IMR-90 (cell line): Measurements from ENCODE around the gene PCA3. TPM values are rescaled to one million over a fixed set of nuclear protein-coding genes. Genes with fewer than 3 reads are reported as not detected.

ENCODE experiments used
- ATAC-seq: fragments of 200-7000 bp; cut with Tn5 transposase; 2 replicates; pipeline ENCODE4 v1.9.1; 2020; ENCODE audit warnings: low read depth, mild to moderate bottlenecking, moderate library complexity
- BruUV-seq: library from RNA; stranded (reverse); fragments of 400-500 nt; replicated peaks from 2 replicates; lab custom pipeline; 2021; lab: Mats Ljungman, UMichigan
- CTCF ChIA-PET: fragments of 300-600 bp; formaldehyde crosslinking; extraction: SDS; loops from one replicate; lab custom pipeline; 2021; ENCODE audit warnings: antibody characterized with exemption; lab: Yijun Ruan, JAX
- POLR2A ChIA-PET: fragments of 300-600 bp; sonication (Branson Sonifier 250); formaldehyde crosslinking; loops from one replicate; lab custom pipeline; 2022; ENCODE audit warnings: antibody characterized with exemption; ENCODE audit not compliant: unreplicated experiment; lab: Charles Lee
- DNase-seq: peaks from one replicate; pipeline ENCODE4 v3.0.0; 2013
- H2AFZ ChIP-seq: replicated peaks from 2 replicates; pipeline ENCODE3; 2013; ENCODE audit warnings: low read length, mild to moderate bottlenecking; ENCODE audit not compliant: poor library complexity
- H2AK5ac ChIP-seq: 2 replicates; pipeline ENCODE4 v1.6.1; 2013; ENCODE audit warnings: low read depth, low read length, inconsistent platforms
- H2AK9ac ChIP-seq: replicated peaks from 2 replicates; pipeline ENCODE3; 2013; ENCODE audit warnings: mild to moderate bottlenecking, low read depth, low read length, moderate library complexity; ENCODE audit not compliant: poor library complexity
- H2BK120ac ChIP-seq: 2 replicates; pipeline ENCODE4 v1.6.1; 2013; ENCODE audit warnings: low read depth, low read length, inconsistent platforms
- H2BK15ac ChIP-seq: 3 replicates; pipeline ENCODE4 v1.6.1; 2013; ENCODE audit warnings: low read depth, low read length, inconsistent platforms
- H2BK20ac ChIP-seq: 2 replicates; pipeline ENCODE4 v1.6.1; 2013; ENCODE audit warnings: low read depth, mild to moderate bottlenecking, inconsistent platforms, low read length, moderate library complexity
- H2BK5ac ChIP-seq: 2 replicates; pipeline ENCODE4 v1.6.1; 2013; ENCODE audit warnings: mild to moderate bottlenecking, low read depth, low read length, inconsistent platforms; ENCODE audit not compliant: poor library complexity, severe bottlenecking
- H3K14ac ChIP-seq: replicated peaks from 2 replicates; pipeline ENCODE4 v1.6.1; 2013; ENCODE audit warnings: low read depth, low read length, inconsistent platforms
- H3K18ac ChIP-seq: 2 replicates; pipeline ENCODE4 v1.6.1; 2013; ENCODE audit warnings: low read depth, low read length, control low read depth
- H3K23ac ChIP-seq: 2 replicates; pipeline ENCODE4 v1.6.1; 2013; ENCODE audit warnings: low read depth, low read length, inconsistent platforms
- H3K27ac ChIP-seq: 2 replicates; pipeline ENCODE4 v1.5.1; 2013; ENCODE audit warnings: mild to moderate bottlenecking, control low read depth, low read length; ENCODE audit not compliant: insufficient read depth
- H3K27me3 ChIP-seq: 2 replicates; pipeline ENCODE4 v1.6.1; 2013; ENCODE audit warnings: low read length; ENCODE audit not compliant: control insufficient read depth, insufficient read depth
- H3K36me3 ChIP-seq: 2 replicates; pipeline ENCODE4 v1.6.1; 2013; ENCODE audit warnings: low read length, mixed read lengths; ENCODE audit not compliant: control insufficient read depth, insufficient read depth
- H3K4ac ChIP-seq: 2 replicates; pipeline ENCODE4 v1.6.1; 2013; ENCODE audit warnings: low read depth, low read length, inconsistent platforms
- H3K4me1 ChIP-seq: 2 replicates; pipeline ENCODE4 v1.6.1; 2013; ENCODE audit warnings: low read length, mixed read lengths; ENCODE audit not compliant: control insufficient read depth, insufficient read depth
- H3K4me2 ChIP-seq: 2 replicates; pipeline ENCODE4 v1.6.1; 2013; ENCODE audit warnings: low read depth, mild to moderate bottlenecking, control low read depth, low read length, moderate library complexity
- H3K4me3 ChIP-seq: 2 replicates; pipeline ENCODE4 v1.5.1; 2013; ENCODE audit warnings: low read depth, mild to moderate bottlenecking, control low read depth, low read length, moderate library complexity; ENCODE audit not compliant: insufficient read depth
- H3K56ac ChIP-seq: 2 replicates; pipeline ENCODE4 v1.6.1; 2013; ENCODE audit warnings: low read length, inconsistent platforms; ENCODE audit not compliant: insufficient read depth; ENCODE audit errors: extremely low read depth
- H3K79me1 ChIP-seq, 2 experiments: 2 replicates each; pipeline ENCODE4 v1.6.1; 2013; ENCODE audit warnings: low read length in 2 of 2, inconsistent platforms in 1 of 2, low read depth in 1 of 2
- H3K9ac ChIP-seq: 2 replicates; pipeline ENCODE4 v1.6.1; 2013; ENCODE audit warnings: low read depth, low read length, control low read depth
- H3K9me1 ChIP-seq: 2 replicates; pipeline ENCODE4 v1.6.1; 2013; ENCODE audit warnings: low read length, inconsistent platforms; ENCODE audit not compliant: insufficient read depth
- H3K9me3 ChIP-seq: 2 replicates; pipeline ENCODE4 v1.6.1; 2013; ENCODE audit warnings: low read length; ENCODE audit not compliant: control insufficient read depth, insufficient read depth
- H4K20me1 ChIP-seq: 2 replicates; pipeline ENCODE4 v1.6.1; 2013; ENCODE audit warnings: low read length, inconsistent platforms; ENCODE audit not compliant: insufficient read depth
- H4K5ac ChIP-seq: 2 replicates; pipeline ENCODE4 v1.6.1; 2013; ENCODE audit warnings: mild to moderate bottlenecking, low read depth, low read length, control low read depth
- H4K8ac ChIP-seq, 2 experiments: 2 replicates each; pipeline ENCODE4 v1.6.1; 2013; ENCODE audit warnings: low read depth in 2 of 2, low read length in 2 of 2, control low read depth in 1 of 2, inconsistent platforms in 1 of 2
- H4K91ac ChIP-seq: 2 replicates; pipeline ENCODE4 v1.6.1; 2013; ENCODE audit warnings: low read depth, low read length, inconsistent platforms; ENCODE audit not compliant: insufficient read depth
- BHLHE40 ChIP-seq: fragments of 150-350 bp; IDR thresholded peaks from 2 replicates; pipeline ENCODE4 v1.6.1; 2016; ENCODE audit warnings: mild to moderate bottlenecking, low read depth, low read length
- CEBPB ChIP-seq: IDR thresholded peaks from 2 replicates; pipeline ENCODE4 v1.6.1; 2012; ENCODE audit warnings: low read depth, low read length, improper control_type of control experiment
- CHD1 ChIP-seq: IDR thresholded peaks from 2 replicates; pipeline ENCODE4 v1.6.1; 2012; ENCODE audit warnings: low read depth, low read length, improper control_type of control experiment
- FOS ChIP-seq: fragments of 150-350 bp; IDR thresholded peaks from 2 replicates; pipeline ENCODE4 v1.6.1; 2016; ENCODE audit warnings: low read depth, low read length
- MAFK ChIP-seq: IDR thresholded peaks from 2 replicates; pipeline ENCODE4 v1.6.1; 2012; ENCODE audit warnings: low read depth, low read length, improper control_type of control experiment
- MAZ ChIP-seq: IDR thresholded peaks from 2 replicates; pipeline ENCODE4 v1.6.1; 2012; ENCODE audit warnings: low read depth, mild to moderate bottlenecking, low read length, improper control_type of control experiment, moderate library complexity, borderline replicate concordance
- MXI1 ChIP-seq: IDR thresholded peaks from 2 replicates; pipeline ENCODE4 v1.6.1; 2012; ENCODE audit warnings: low read depth, mild to moderate bottlenecking, low read length, moderate library complexity, borderline replicate concordance
- NFE2L2 ChIP-seq: fragments of 150-350 bp; IDR thresholded peaks from 2 replicates; pipeline ENCODE4 v1.6.1; 2016; ENCODE audit warnings: low read depth, mild to moderate bottlenecking, low read length
- POLR2A ChIP-seq: IDR thresholded peaks from 2 replicates; pipeline ENCODE4 v1.6.1; 2012; ENCODE audit warnings: mild to moderate bottlenecking, low read depth, low read length
- RAD21 ChIP-seq: IDR thresholded peaks from 2 replicates; pipeline ENCODE4 v1.6.1; 2012; ENCODE audit warnings: low read length, improper control_type of control experiment
- RCOR1 ChIP-seq: IDR thresholded peaks from 2 replicates; pipeline ENCODE4 v1.6.1; 2012; ENCODE audit warnings: mild to moderate bottlenecking, low read length, improper control_type of control experiment; ENCODE audit not compliant: insufficient replicate concordance
- RFX5 ChIP-seq: IDR thresholded peaks from 2 replicates; pipeline ENCODE4 v1.8.0; 2012; ENCODE audit warnings: low read depth, mild to moderate bottlenecking, low read length, moderate library complexity
- SMC3 ChIP-seq: fragments of 150-350 bp; IDR thresholded peaks from 2 replicates; pipeline ENCODE4 v1.6.1; 2016; ENCODE audit warnings: low read depth, mild to moderate bottlenecking, antibody characterized with exemption, low read length, moderate library complexity
- WGBS, 2 experiments: methylation state at CpG; one replicate each; pipeline versions ENCODE4 v1.1.5 to v1.1.7; 2013; ENCODE audit warnings: missing lambda C conversion rate in 2 of 2; ENCODE audit not compliant: insufficient read length in 1 of 2; ENCODE audit errors: extremely low coverage in 2 of 2; 5-methylcytosine and 5-hydroxymethylcytosine counted together
- dilution Hi-C: fragments of 300-500 bp; cut with HindIII; formaldehyde crosslinking; loops from one replicate; pipeline ENCODE4 v1.14.3; 2018; ENCODE audit warnings: low sequenced_read_pairs; ENCODE audit not compliant: unreplicated experiment
- in situ Hi-C: fragments of 300-500 bp; cut with MboI; formaldehyde crosslinking; loops from 3 replicates; pipeline ENCODE4 v1.14.3; 2019; ENCODE audit warnings: low sequenced_read_pairs, inconsistent platforms, mixed read lengths
- intact Hi-C: fragments of 100-400 bp; cut with micrococcal nuclease; formaldehyde crosslinking; loops from 2 replicates; pipeline ENCODE4 v1.10.0; 2022
- polyA plus RNA-seq, 3 experiments: library from polyadenylated mRNA; depleted of rRNA; stranded (reverse); fragments of >200 nt; gene quantifications; 2 replicates each; pipeline ENCODE4 v1.2.3, GENCODE V29; 2012; ENCODE audit warnings: low replicate concordance in 1 of 3
- total RNA-seq: library from RNA; depleted of rRNA; stranded (reverse); fragments of >200 nt; gene quantifications from 2 replicates; pipeline ENCODE4 v1.2.3, GENCODE V29; 2012
- TF ChIP-seq, protein P1 (sequence below): fragments of 150-350 bp; IDR thresholded peaks from 2 replicates; pipeline ENCODE4 v1.6.1; 2017; ENCODE audit warnings: mild to moderate bottlenecking, antibody characterized with exemption, low read length, low read depth
- TF ChIP-seq, protein P2 (sequence below): conservative IDR thresholded peaks from 2 replicates; pipeline ENCODE4 v1.5.1; 2012; ENCODE audit warnings: mild to moderate bottlenecking, low read depth, low read length, improper control_type of control experiment

Gene PCA3
- total and polyA plus RNA-seq, 2 of the 4 experiments (the other 2 are of a cell fraction), result not detected

- CTCF ChIA-PET, result no interaction called here
- no TSS peak for BruUV-seq
Measured at GRCh38 chr9:76720245-76720644, 44.0 kb upstream of the PCA3 start.

More at GRCh38 chr9:76720245-76720644, 44.0 kb upstream of the PCA3 start:
- dilution Hi-C loops, result no loop called here
- no CpG with 5 or more reads among the region's 3 CpGs for WGBS, 2 experiments
- Histone ChIP-seq H4K91ac (no peak overlapping the region), H4K5ac (no peak overlapping the region), H4K20me1 (no peaks in the 10 kb centered on the region), H3K79me1 (no peaks in the 10 kb centered on the region), H3K9ac (no peak overlapping the region), H3K23ac (no peak overlapping the region), H3K27ac (no peak overlapping the region), H3K18ac (no peak overlapping the region), H2AK9ac (no peak overlapping the region), H3K27me3 (no peaks in the 10 kb centered on the region; the same call in 1 of the 2 replicates), H3K4me3 (no peak overlapping the region), H2BK20ac (no peak overlapping the region), H3K4me2 (no peak overlapping the region), H3K14ac (no peak overlapping the region), H3K9me3 (no peaks in the 10 kb centered on the region), H3K36me3 (no peaks in the 10 kb centered on the region), H2BK15ac (no peak overlapping the region), H3K56ac (no peak overlapping the region), H3K4me1 (no peaks in the 10 kb centered on the region), H2BK120ac (no peak overlapping the region), H2AFZ (no peak overlapping the region), H4K8ac (no peak overlapping the region), H2BK5ac (no peak overlapping the region), H3K9me1 (no peaks in the 10 kb centered on the region), H3K4ac (no peak overlapping the region), H2AK5ac (no peak overlapping the region)
- no peak for TF ChIP-seq POLR2A
- no peak for TF ChIP-seq MAFK
- TF ChIP-seq, protein P1, sequence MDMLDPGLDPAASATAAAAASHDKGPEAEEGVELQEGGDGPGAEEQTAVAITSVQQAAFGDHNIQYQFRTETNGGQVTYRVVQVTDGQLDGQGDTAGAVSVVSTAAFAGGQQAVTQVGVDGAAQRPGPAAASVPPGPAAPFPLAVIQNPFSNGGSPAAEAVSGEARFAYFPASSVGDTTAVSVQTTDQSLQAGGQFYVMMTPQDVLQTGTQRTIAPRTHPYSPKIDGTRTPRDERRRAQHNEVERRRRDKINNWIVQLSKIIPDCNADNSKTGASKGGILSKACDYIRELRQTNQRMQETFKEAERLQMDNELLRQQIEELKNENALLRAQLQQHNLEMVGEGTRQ, result no peak
- TF ChIP-seq, protein P2, sequence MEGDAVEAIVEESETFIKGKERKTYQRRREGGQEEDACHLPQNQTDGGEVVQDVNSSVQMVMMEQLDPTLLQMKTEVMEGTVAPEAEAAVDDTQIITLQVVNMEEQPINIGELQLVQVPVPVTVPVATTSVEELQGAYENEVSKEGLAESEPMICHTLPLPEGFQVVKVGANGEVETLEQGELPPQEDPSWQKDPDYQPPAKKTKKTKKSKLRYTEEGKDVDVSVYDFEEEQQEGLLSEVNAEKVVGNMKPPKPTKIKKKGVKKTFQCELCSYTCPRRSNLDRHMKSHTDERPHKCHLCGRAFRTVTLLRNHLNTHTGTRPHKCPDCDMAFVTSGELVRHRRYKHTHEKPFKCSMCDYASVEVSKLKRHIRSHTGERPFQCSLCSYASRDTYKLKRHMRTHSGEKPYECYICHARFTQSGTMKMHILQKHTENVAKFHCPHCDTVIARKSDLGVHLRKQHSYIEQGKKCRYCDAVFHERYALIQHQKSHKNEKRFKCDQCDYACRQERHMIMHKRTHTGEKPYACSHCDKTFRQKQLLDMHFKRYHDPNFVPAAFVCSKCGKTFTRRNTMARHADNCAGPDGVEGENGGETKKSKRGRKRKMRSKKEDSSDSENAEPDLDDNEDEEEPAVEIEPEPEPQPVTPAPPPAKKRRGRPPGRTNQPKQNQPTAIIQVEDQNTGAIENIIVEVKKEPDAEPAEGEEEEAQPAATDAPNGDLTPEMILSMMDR, result no peak
- TF ChIP-seq MXI1, result no peak
- no peak for TF ChIP-seq RCOR1
- no peak for TF ChIP-seq RAD21
- TF ChIP-seq BHLHE40, result no peak
- TF ChIP-seq SMC3, result no peak
- no peak for TF ChIP-seq CEBPB
- TF ChIP-seq RFX5, result no peak
- no peak for TF ChIP-seq MAZ
- TF ChIP-seq FOS, result no peak
- no peak for TF ChIP-seq NFE2L2
- no peak for TF ChIP-seq CHD1
- POLR2A ChIA-PET, result no interaction called here
- intact Hi-C loops, result loop anchor here (10.0 kb wide), 1 partner anchor 65 kb away; no protein-coding TSS in a partner anchor
- no peak for DNase-seq
- ATAC-seq, result no peak
- in situ Hi-C loops, result loop anchor here (25.0 kb wide), 1 partner anchor 833 kb away; the partner anchor contains the start of gene PCSK5
